Duodenal mucosa (tissue), 2 donors: ENCODE data around the gene ADAM30.

Experiments
- H3K27ac ChIP-seq: one replicate; pipeline ENCODE4 v1.7.0; 2013; ENCODE audit warnings: low read depth, low read length
- H3K27me3 ChIP-seq, 2 donors: one replicate each; pipeline ENCODE4 v1.7.0; 2013; ENCODE audit warnings: low read length in 2 of 2, control low read depth in 1 of 2; ENCODE audit not compliant: insufficient read depth in 2 of 2, control insufficient read depth in 1 of 2
- H3K36me3 ChIP-seq, 2 donors: one replicate each; pipeline ENCODE4 v1.7.0; 2013; ENCODE audit warnings: low read length in 2 of 2, control low read depth in 1 of 2; ENCODE audit not compliant: insufficient read depth in 2 of 2, control insufficient read depth in 1 of 2
- H3K4me1 ChIP-seq, 2 donors: one replicate each; pipeline ENCODE4 v1.7.0; 2013; ENCODE audit warnings: low read length in 2 of 2, control low read depth in 1 of 2; ENCODE audit not compliant: insufficient read depth in 2 of 2, control insufficient read depth in 1 of 2
- H3K4me3 ChIP-seq, 2 donors: one replicate each; pipeline ENCODE4 v1.7.0; 2013; ENCODE audit warnings: low read length in 2 of 2, low read depth in 1 of 2
- H3K9ac ChIP-seq, 2 donors: one replicate each; pipeline ENCODE4 v1.7.0; 2013; ENCODE audit warnings: low read length in 2 of 2, low read depth in 1 of 2
- H3K9me3 ChIP-seq, 2 donors: one replicate each; pipeline ENCODE4 v1.7.0; 2013; ENCODE audit warnings: low read length in 2 of 2, control low read depth in 1 of 2; ENCODE audit not compliant: control insufficient read depth in 1 of 2

Gene ADAM30

DNA sequence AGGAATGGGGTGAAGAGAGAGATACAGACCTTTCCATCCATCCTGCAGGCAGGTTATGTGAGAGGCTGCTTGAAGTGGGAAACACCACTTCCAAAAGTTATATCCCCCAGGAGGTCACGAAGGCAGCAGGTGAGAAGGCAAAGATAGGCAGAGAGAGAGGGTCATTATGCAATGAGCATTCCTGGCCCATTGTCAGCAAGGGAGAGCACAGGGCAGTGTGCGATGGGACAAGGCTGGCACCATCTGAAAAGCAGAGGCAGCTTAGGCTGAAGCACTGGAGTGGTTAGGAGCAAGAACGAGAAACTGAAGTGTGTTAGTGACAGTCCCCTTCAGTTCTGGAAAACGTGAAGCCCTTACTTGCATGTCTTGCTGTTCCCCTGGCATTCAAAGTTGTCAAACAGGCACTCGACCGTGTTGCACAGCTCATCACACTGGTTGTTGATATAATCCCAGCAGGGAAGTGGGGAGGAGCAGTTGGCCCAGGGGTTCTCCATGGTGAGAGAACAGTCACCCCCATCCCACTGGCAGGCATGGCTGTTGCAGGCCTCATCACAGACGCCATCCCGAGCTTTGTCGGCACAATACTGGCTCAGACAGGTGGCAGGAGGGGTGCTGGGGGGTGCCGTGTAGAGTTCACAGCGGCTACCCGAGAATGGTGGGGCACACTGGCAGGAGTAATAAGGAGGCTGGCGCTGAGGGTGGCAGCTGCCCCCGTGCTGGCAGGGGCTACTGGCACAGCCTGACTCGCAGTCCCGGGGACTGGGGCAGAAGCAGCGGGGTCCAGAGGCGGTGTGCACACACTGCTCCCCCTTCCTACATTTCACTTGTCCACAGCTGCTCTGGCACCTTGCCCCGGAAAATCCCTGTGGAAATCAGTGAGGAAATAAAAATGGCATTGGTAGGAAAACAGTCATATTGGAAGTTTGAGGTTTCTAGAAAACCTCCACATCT is 28.9 kb upstream of the ADAM30 start:
- Histone ChIP-seq H3K9me3 (no peaks in the 10 kb centered on the region), H3K4me1 (no peaks in the 10 kb centered on the region), H3K36me3 (peaks cover 30 to 76% of the 10 kb centered on the region in 2 donors), H3K9ac (no peak overlapping the region), H3K4me3 (no peak overlapping the region), H3K27me3 (no peaks in the 10 kb centered on the region), H3K27ac (no peak overlapping the region)

DNA sequence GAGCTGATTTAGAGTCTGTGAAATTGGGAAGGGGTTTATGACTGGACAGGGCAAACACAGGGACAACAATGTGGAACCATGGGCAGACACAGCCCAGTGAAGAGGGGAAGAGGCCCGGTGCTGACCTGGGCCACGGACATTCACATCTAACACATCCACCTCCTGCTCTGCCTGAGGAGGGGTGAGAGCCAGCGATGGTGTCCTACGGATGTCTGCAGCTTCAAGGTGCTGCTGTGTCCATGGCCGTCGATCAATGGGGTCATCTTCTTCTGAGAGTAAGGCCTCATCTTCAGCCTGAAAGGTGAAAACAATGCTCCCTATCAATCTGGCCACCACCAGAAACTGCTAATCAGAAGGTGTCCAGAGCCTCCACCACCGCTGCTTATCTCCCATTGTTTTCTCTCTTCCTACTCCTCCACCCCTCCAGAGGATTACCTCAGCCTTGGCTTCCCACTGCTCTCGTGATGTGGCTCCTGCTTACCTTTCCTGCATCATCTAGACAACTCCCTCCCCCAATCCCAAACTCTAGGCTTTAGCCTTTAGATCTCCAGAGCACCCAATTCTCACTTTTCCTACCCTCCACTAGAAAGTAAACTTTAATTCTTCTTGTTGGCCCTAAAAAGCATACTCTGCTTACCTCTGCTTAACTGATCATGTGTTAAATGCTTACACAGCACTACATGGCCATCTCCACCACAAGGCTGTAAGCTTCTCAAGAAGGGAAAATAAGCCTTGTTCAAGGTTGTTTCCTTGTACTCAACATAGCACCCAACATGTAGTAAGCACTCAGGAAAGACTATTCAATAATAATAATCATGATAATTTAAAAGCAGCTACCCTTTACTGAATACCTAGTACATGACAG is 24.0 kb upstream of the ADAM30 start:
- Histone ChIP-seq H3K4me1 (no peaks in the 10 kb centered on the region), H3K9ac (no peak overlapping the region), H3K9me3 (no peaks in the 10 kb centered on the region), H3K4me3 (no peak overlapping the region), H3K27ac (no peak overlapping the region), H3K36me3 (peaks cover 42 to 82% of the 10 kb centered on the region in 2 donors), H3K27me3 (no peaks in the 10 kb centered on the region)

DNA sequence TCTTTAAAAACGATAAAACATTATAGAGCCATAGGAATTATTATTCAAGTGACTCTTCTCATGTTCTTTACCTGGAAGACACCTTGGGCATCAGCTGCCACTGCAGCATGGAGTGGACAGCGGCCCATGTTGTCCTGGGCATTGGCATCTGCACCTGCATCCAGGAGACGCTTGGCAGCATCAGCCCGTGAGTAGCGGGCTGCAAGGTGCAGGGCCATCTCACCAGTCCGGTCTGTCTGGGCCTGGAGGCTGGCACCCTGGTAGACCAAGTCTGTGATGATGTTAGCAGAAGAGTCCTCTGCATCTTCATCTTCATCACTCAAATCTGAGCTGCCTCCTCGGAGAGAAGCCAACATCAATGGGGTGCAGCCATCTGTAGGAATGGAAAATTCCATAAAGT is 22.9 kb upstream of the ADAM30 start:
- H3K4me1 ChIP-seq: no peaks in the 10 kb centered on the region
- no peaks in the 10 kb centered on the region for H3K9me3 ChIP-seq
- H3K36me3 ChIP-seq: peaks cover 47 to 84% of the 10 kb centered on the region in 2 donors
- H3K27ac ChIP-seq: no peak overlapping the region
- H3K4me3 ChIP-seq: no peak overlapping the region
- no peak overlapping the region for H3K9ac ChIP-seq
- no peaks in the 10 kb centered on the region for H3K27me3 ChIP-seq

DNA sequence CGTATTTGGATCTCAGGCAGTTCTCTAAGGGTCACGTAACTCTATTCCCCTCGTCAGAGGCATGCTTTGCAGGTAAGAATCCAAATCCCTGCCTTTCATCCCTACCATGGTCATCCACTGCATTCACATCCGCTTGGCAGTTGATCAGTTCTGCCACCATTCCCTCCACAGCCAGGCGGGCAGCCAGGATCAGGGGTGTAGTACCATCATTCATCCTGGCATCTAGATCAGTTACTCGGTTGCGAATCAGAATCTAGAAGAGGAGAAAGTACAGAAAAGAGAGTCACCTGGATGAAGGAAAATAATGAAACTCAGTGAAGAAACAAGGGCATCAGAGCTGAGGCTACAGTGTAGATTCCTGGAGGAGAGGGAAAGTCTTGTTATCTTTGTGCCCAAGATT is 22.0 kb upstream of the ADAM30 start:
- Histone ChIP-seq H3K9ac (no peak overlapping the region), H3K36me3 (peaks cover 47 to 77% of the 10 kb centered on the region in 2 donors), H3K27ac (no peak overlapping the region), H3K27me3 (no peaks in the 10 kb centered on the region), H3K4me1 (no peaks in the 10 kb centered on the region), H3K4me3 (no peak overlapping the region), H3K9me3 (no peaks in the 10 kb centered on the region)

DNA sequence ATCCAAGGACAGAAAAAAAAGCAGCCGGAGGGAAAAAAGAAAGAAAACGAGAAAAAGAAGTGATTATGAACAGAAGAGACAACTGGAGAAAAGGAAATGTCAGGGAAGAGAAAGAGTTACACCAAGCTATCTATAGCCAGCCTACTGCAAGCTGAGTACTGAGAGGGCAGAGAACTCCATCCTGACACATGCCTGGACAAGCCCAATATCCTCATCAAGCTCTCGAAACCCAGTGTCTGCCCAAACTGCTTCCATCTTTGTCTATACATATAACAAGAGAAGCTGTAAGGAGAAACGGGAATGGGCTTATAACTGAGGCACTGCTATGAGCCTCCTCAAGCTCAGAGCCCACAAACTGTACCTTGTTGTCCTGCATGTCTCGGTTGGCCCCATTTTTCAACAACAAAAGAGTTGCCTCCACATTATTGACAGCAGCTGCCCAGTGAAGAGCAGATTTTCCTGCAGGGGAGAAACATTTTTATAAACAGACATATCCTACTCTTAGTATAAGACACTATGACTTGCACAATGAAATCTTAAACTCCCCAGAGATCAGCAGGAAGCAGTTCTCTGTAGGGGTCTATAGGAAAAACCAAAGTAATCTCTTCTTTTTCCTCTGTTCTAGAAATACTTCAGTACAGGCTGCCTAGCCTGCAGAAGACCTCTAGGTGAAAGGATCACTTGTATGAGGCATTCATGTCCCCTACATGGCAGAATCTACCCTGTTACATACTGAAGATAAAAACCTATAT is 21.2 kb upstream of the ADAM30 start:
- Histone ChIP-seq H3K4me3 (no peak overlapping the region), H3K4me1 (no peaks in the 10 kb centered on the region), H3K9me3 (no peaks in the 10 kb centered on the region), H3K27ac (no peak overlapping the region), H3K27me3 (no peaks in the 10 kb centered on the region), H3K36me3 (peaks cover 40 to 71% of the 10 kb centered on the region in 2 donors), H3K9ac (no peak overlapping the region)

DNA sequence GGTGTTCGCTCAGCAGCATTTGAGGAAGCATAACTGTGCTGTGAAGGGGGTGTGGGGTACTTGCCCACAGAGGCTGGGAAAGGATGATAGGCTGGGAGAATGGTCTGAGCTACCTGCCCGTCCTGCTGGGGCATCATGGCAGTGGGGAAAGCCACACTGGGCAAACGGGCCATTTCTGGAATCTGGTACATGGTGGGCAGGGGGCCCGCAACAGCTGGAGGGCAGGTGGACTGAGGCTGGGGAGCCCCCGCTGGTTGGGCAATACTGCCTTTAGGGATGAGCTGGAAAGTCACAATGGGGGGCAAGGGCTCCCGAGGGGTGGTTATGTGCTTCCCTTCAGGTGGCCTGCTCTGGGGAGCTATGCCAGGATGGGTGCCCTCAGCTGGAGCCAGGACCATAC is 19.2 kb upstream of the ADAM30 start:
- Histone ChIP-seq H3K36me3 (peaks cover 40 to 52% of the 10 kb centered on the region in 2 donors), H3K4me1 (no peaks in the 10 kb centered on the region), H3K4me3 (no peak overlapping the region), H3K9me3 (no peaks in the 10 kb centered on the region), H3K27ac (no peak overlapping the region), H3K9ac (no peak overlapping the region), H3K27me3 (no peaks in the 10 kb centered on the region)

DNA sequence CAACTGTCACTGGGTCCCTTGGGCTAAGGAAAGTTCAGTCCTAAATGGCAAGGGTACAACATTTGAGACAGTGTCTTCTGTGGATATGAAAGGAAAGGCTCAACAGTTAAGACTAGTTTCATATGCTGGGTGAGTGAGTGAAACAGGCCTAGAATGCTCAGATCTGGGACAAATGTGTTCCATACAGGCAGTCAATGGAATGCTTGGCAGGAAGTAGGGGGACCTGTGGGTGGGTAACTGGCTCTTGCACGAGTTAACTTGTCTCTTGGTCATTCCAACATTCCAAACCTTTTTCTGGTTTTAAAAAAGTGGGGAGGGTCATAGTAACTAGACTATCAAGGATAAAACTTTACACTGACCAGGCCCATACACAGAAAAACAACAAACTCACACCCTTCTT is 17.8 kb upstream of the ADAM30 start:
- Histone ChIP-seq H3K4me3 (no peak overlapping the region), H3K4me1 (no peaks in the 10 kb centered on the region), H3K9ac (no peak overlapping the region), H3K36me3 (peaks cover 36 to 42% of the 10 kb centered on the region in 2 donors), H3K9me3 (no peaks in the 10 kb centered on the region), H3K27me3 (no peaks in the 10 kb centered on the region), H3K27ac (no peak overlapping the region)

DNA sequence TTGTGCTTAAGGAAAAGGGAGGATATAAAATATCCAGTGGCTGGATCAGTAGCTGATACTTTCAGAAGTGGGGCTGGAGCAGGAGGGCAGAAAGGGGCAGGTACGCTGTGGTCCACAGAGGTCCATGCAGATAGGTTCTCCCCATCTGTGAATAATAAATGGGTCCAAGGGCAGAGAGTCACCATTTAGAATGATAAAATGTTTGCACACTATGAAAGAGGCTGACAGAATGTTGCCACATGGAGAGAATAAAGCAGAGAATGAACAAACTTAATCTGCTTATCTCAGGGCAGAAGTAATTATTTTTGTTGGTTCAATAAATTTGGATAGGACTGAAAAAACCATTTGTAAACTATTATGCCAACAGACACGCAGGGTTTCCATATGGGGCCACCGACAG is 16.6 kb upstream of the ADAM30 start:
- Histone ChIP-seq H3K27me3 (no peaks in the 10 kb centered on the region), H3K9ac (no peak overlapping the region), H3K4me3 (no peak overlapping the region), H3K36me3 (peaks cover 30 to 31% of the 10 kb centered on the region in 2 donors), H3K27ac (no peak overlapping the region), H3K4me1 (no peaks in the 10 kb centered on the region), H3K9me3 (no peaks in the 10 kb centered on the region)

DNA sequence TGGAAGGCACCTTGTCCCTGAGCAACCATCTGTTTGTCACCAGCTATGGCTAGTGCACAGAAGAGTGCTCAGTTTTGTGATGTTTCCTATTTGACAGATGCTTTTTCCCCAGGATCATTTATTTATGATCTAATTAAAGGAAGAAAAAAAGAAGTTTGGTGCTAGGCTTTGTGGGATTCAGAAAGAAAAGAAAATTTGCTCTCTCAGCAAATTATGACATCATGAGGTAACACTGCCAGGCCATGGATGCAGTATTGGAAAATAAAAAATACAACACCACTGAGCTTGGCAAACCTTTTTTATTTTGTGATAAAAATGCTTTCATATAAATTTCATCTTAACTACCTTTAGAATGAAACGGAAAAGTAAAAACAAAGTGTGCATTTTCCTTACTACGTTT is 15.5 kb upstream of the ADAM30 start:
- Histone ChIP-seq H3K9me3 (no peaks in the 10 kb centered on the region), H3K27me3 (no peaks in the 10 kb centered on the region), H3K4me1 (peaks cover 0 to 4% of the 10 kb centered on the region in 2 donors), H3K4me3 (no peak overlapping the region), H3K36me3 (peaks cover 22 to 25% of the 10 kb centered on the region in 2 donors), H3K9ac (no peak overlapping the region), H3K27ac (no peak overlapping the region)
